Mesenchymal stem cell (in vitro differentiated cells and primary cell): ENCODE results near the gene NFASC.

Experiments
- DNase-seq: peaks from one replicate; pipeline ENCODE4 v3.0.0-alpha.2; 2013
- H2AFZ ChIP-seq: one replicate; pipeline ENCODE4 v1.6.1; 2013; ENCODE audit warnings: low read depth, mild to moderate bottlenecking, control low read depth, inconsistent platforms, low read length, moderate library complexity
- H2AK5ac ChIP-seq: 2 replicates; pipeline ENCODE4 v1.6.1; 2013; ENCODE audit warnings: low read length, moderate library complexity, mild to moderate bottlenecking, inconsistent platforms; ENCODE audit not compliant: severe bottlenecking
- H2BK120ac ChIP-seq: one replicate; pipeline ENCODE4 v1.6.1; 2013; ENCODE audit warnings: low read depth, mild to moderate bottlenecking, inconsistent platforms, low read length, moderate library complexity
- H2BK12ac ChIP-seq, 2 experiments: one replicate each; pipeline ENCODE4 v1.6.1; 2013; ENCODE audit warnings: inconsistent platforms in 2 of 2, low read length in 2 of 2, mild to moderate bottlenecking in 2 of 2, moderate library complexity in 2 of 2, control low read depth in 1 of 2
- H2BK15ac ChIP-seq: one replicate; pipeline ENCODE4 v1.6.1; 2013; ENCODE audit warnings: mild to moderate bottlenecking, low read depth, inconsistent platforms; ENCODE audit not compliant: poor library complexity, severe bottlenecking
- H2BK5ac ChIP-seq: 2 replicates; pipeline ENCODE4 v1.6.1; 2013; ENCODE audit warnings: low read depth, mild to moderate bottlenecking, low read length, control low read depth, inconsistent platforms; ENCODE audit not compliant: poor library complexity, severe bottlenecking
- H3K14ac ChIP-seq, 2 experiments: one replicate each; pipeline ENCODE4 v1.6.1; 2013; ENCODE audit warnings: inconsistent platforms in 2 of 2, low read length in 2 of 2, control low read depth in 1 of 2, mild to moderate bottlenecking in 1 of 2, moderate library complexity in 1 of 2
- H3K18ac ChIP-seq, 2 experiments: one replicate each; pipeline ENCODE4 v1.6.1; 2013; ENCODE audit warnings: inconsistent platforms in 2 of 2, low read length in 2 of 2, control low read depth in 1 of 2, low read depth in 1 of 2, mild to moderate bottlenecking in 1 of 2
- H3K23ac ChIP-seq, 2 experiments: one replicate each; pipeline ENCODE4 v1.6.1; 2013; ENCODE audit warnings: inconsistent platforms in 2 of 2, low read length in 2 of 2, mild to moderate bottlenecking in 2 of 2, moderate library complexity in 2 of 2, control low read depth in 1 of 2
- H3K27ac ChIP-seq: 2 replicates; pipeline ENCODE4 v1.5.1; 2013; ENCODE audit warnings: mild to moderate bottlenecking, moderate library complexity, low read length, control low read depth, inconsistent platforms; ENCODE audit not compliant: poor library complexity, severe bottlenecking
- H3K27me3 ChIP-seq, 2 experiments: 2 replicates each; pipeline versions ENCODE4 v1.6.1 to v1.7.0; 2013; ENCODE audit warnings: low read length in 2 of 2, mild to moderate bottlenecking in 2 of 2, moderate library complexity in 2 of 2, control low read depth in 1 of 2, inconsistent platforms in 1 of 2; ENCODE audit not compliant: control insufficient read depth in 1 of 2, insufficient read depth in 1 of 2
- H3K36me3 ChIP-seq, 2 experiments: 2 replicates each; pipeline versions ENCODE4 v1.6.1 to v1.7.0; 2013; ENCODE audit warnings: low read length in 2 of 2, control low read depth in 1 of 2, inconsistent platforms in 1 of 2, low read depth in 1 of 2, mild to moderate bottlenecking in 1 of 2; ENCODE audit not compliant: insufficient read depth in 2 of 2, control insufficient read depth in 1 of 2
- H3K4ac ChIP-seq, 2 experiments: one replicate each; pipeline ENCODE4 v1.6.1; 2013; ENCODE audit warnings: inconsistent platforms in 2 of 2, low read length in 2 of 2, mild to moderate bottlenecking in 2 of 2, moderate library complexity in 2 of 2, control low read depth in 1 of 2, low read depth in 1 of 2
- H3K4me1 ChIP-seq: 2 replicates; pipeline ENCODE4 v1.6.1; 2013; ENCODE audit warnings: low read depth, low read length, control low read depth; ENCODE audit not compliant: control insufficient read depth, insufficient read depth
- H3K4me2 ChIP-seq: 2 replicates; pipeline ENCODE4 v1.6.1; 2013; ENCODE audit warnings: low read length, mild to moderate bottlenecking, inconsistent platforms; ENCODE audit not compliant: poor library complexity, severe bottlenecking
- H3K4me3 ChIP-seq, 2 experiments: 2 replicates each; pipeline versions ENCODE4 v1.5.1 to v1.7.0; 2013; ENCODE audit warnings: low read length in 2 of 2, mild to moderate bottlenecking in 2 of 2, control low read depth in 1 of 2, low read depth in 1 of 2; ENCODE audit not compliant: insufficient read depth in 1 of 2
- H3K79me1 ChIP-seq: replicated peaks from 2 replicates; pipeline ENCODE4 v1.6.1; 2013; ENCODE audit warnings: mild to moderate bottlenecking, control low read depth, low read length, inconsistent platforms; ENCODE audit not compliant: poor library complexity, severe bottlenecking
- H3K9ac ChIP-seq: 2 replicates; pipeline ENCODE4 v1.7.0; 2013; ENCODE audit warnings: mild to moderate bottlenecking, low read length, moderate library complexity
- H3K9me3 ChIP-seq: 2 replicates; pipeline ENCODE4 v1.7.0; 2013; ENCODE audit warnings: mild to moderate bottlenecking, low read length; ENCODE audit not compliant: control insufficient read depth
- H4K8ac ChIP-seq: one replicate; pipeline ENCODE4 v1.6.1; 2013; ENCODE audit warnings: inconsistent platforms, mild to moderate bottlenecking, low read length, moderate library complexity
- H4K91ac ChIP-seq: one replicate; pipeline ENCODE4 v1.6.1; 2013; ENCODE audit warnings: mild to moderate bottlenecking, low read length, inconsistent platforms
- WGBS: methylation state at CpG from one replicate; pipeline ENCODE4 v1.1.7; 2013; ENCODE audit warnings: mixed read lengths; 5-methylcytosine and 5-hydroxymethylcytosine counted together

Gene NFASC

GRCh38 chr1:205015241-205015640 lies 144.6 kb downstream of the NFASC start:
- Histone ChIP-seq H3K4me2 (no peak overlapping the region), H4K91ac (no peak overlapping the region), H3K23ac (no peak overlapping the region), H3K36me3 (peaks cover 0 to 22% of the 10 kb centered on the region in 2 experiments), H2BK12ac (no peak overlapping the region), H2BK15ac (no peak overlapping the region), H4K8ac (no peak overlapping the region), H3K9ac (no peak overlapping the region), H3K14ac (no peak overlapping the region), H3K27me3 (peaks cover 0 to 49% of the 10 kb centered on the region in 2 experiments), H2AK5ac (no peak overlapping the region), H3K9me3 (no peaks in the 10 kb centered on the region), H3K4ac (no peak overlapping the region), H3K4me1 (no peaks in the 10 kb centered on the region), H2BK120ac (no peak overlapping the region), H3K27ac (no peak overlapping the region), H3K4me3 (no peak overlapping the region), H3K79me1 (no peaks in the 10 kb centered on the region), H3K18ac (no peak overlapping the region), H2AFZ (no peak overlapping the region), H2BK5ac (no peak overlapping the region)
- DNase-seq, result no peak
- 71% methylated on average over 7 of the region's 9 CpGs for WGBS

- Histone ChIP-seq H3K4me2 (no peak overlapping the region), H3K9me3 (no peaks in the 10 kb centered on the region), H3K14ac (no peak overlapping the region), H4K8ac (no peak overlapping the region), H2BK120ac (no peak overlapping the region), H3K4me1 (no peaks in the 10 kb centered on the region), H3K18ac (no peak overlapping the region), H3K79me1 (no peaks in the 10 kb centered on the region), H3K9ac (no peak overlapping the region), H3K27ac (no peak overlapping the region), H3K4ac (no peak overlapping the region), H3K23ac (no peak overlapping the region), H3K36me3 (peaks cover 0 to 22% of the 10 kb centered on the region in 2 experiments), H4K91ac (no peak overlapping the region), H2AFZ (no peak overlapping the region), H2BK15ac (no peak overlapping the region), H2BK12ac (no peak overlapping the region), H3K27me3 (peaks cover 0 to 58% of the 10 kb centered on the region in 2 experiments), H2AK5ac (no peak overlapping the region), H2BK5ac (no peak overlapping the region), H3K4me3 (no peak overlapping the region)
- DNase-seq, result no peak
- WGBS, result 89% methylated on average over 9 of the region's 9 CpGs
These were observed 145.4 kb downstream of the NFASC start for GRCh38 chr1:205016075-205016474.

GRCh38 chr1:205016584-205016983 lies 145.9 kb downstream of the NFASC start:
- H3K27ac ChIP-seq, result no peak overlapping the region
- 86% methylated on average over 8 of the region's 13 CpGs for WGBS

GRCh38 chr1:205017001-205017400 lies 146.3 kb downstream of the NFASC start:
- Histone ChIP-seq H2BK120ac (no peak overlapping the region), H2AK5ac (no peak overlapping the region), H3K9me3 (no peaks in the 10 kb centered on the region), H3K23ac (no peak overlapping the region), H3K14ac (no peak overlapping the region), H3K4me2 (no peak overlapping the region), H3K4me3 (no peak overlapping the region), H3K36me3 (peaks cover 0 to 22% of the 10 kb centered on the region in 2 experiments), H2BK15ac (no peak overlapping the region), H3K79me1 (no peaks in the 10 kb centered on the region), H4K91ac (no peak overlapping the region), H3K4ac (no peak overlapping the region), H2AFZ (no peak overlapping the region), H3K9ac (no peak overlapping the region), H2BK5ac (no peak overlapping the region), H4K8ac (no peak overlapping the region), H3K27ac (no peak overlapping the region), H3K4me1 (no peaks in the 10 kb centered on the region), H3K27me3 (peaks cover 0 to 60% of the 10 kb centered on the region in 2 experiments), H3K18ac (no peak overlapping the region), H2BK12ac (no peak overlapping the region)
- DNase-seq, result no peak
- 58% methylated on average over 5 of the region's 6 CpGs for WGBS

More at GRCh38 chr1:205016584-205016983, 145.9 kb downstream of the NFASC start:
- Histone ChIP-seq H3K4me3 (no peak overlapping the region), H3K4ac (no peak overlapping the region), H3K4me2 (no peak overlapping the region), H3K9ac (no peak overlapping the region), H3K9me3 (no peaks in the 10 kb centered on the region), H3K18ac (no peak overlapping the region), H2AFZ (no peak overlapping the region), H2BK120ac (no peak overlapping the region), H4K8ac (no peak overlapping the region), H3K14ac (no peak overlapping the region), H3K36me3 (peaks cover 0 to 22% of the 10 kb centered on the region in 2 experiments), H3K27me3 (peaks cover 0 to 60% of the 10 kb centered on the region in 2 experiments), H3K4me1 (no peaks in the 10 kb centered on the region), H3K79me1 (no peaks in the 10 kb centered on the region), H2BK12ac (no peak overlapping the region), H4K91ac (no peak overlapping the region), H2BK5ac (no peak overlapping the region), H2AK5ac (no peak overlapping the region), H2BK15ac (no peak overlapping the region), H3K23ac (no peak overlapping the region)
- no peak for DNase-seq
